Measurements from ENCODE around the gene PPP2R5E.
"Not testable (repeated sequence)": the region's sequence is repeated elsewhere in the genome, so short reads cannot be mapped to it uniquely, and the experiment has no call there.

PPP2R5E gene

GRCh38 chr14:63545431-63545830 lies 2.3 kb upstream of the PPP2R5E start:
- no peaks in the 10 kb centered on the region for H3K36me3 ChIP-seq (ENCODE audit: control insufficient read depth, insufficient read depth, low read length)
- peaks cover 5% of the 10 kb centered on the region for H3K4me1 ChIP-seq (ENCODE audit: control insufficient read depth, insufficient read depth, low read length)
- no peak overlapping the region for H3K4me3 ChIP-seq (ENCODE audit: low read length)
- H3K9me3 ChIP-seq (ENCODE audit: control insufficient read depth, low read length), result no peaks in the 10 kb centered on the region
- no peaks in the 10 kb centered on the region for H3K27me3 ChIP-seq (ENCODE audit: control insufficient read depth, insufficient read depth, low read length)
- no peak overlapping the region for H3K9ac ChIP-seq (ENCODE audit: low read length)

DNA sequence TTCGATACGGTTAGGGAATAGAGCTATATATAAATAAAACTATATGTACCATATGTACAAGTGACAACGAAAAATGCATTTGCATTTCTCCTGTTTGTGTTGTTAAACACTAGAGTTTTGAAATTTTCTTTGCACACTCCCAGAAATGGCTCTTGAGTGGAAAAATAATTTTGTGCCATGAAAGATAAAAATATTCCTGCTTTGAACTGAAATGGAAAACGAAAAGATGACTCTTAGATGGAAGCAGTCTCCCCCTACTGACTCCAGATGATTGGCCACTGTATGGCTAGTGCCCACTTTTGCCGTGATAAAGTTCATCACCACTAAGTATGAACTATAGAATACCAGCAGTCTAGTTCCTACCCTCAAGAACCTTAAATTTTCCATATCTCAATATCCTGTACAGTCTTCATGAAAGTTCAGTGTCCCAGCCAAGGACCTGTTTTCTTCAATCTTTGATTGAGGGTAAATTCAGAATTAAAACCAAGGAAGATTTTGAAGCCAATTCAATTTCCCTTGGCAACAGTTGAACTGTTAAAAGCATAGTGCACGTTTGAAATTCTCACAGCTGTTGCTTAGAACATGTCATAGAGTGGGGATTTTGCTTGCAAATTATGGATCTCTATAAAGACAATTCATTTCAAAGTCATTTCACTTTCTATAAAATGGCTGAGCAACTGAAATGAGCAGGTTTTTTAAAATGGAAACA lies 1.6 kb upstream of the PPP2R5E start:
- no peak overlapping the region for H3K9ac ChIP-seq (ENCODE audit: low read length)

DNA sequence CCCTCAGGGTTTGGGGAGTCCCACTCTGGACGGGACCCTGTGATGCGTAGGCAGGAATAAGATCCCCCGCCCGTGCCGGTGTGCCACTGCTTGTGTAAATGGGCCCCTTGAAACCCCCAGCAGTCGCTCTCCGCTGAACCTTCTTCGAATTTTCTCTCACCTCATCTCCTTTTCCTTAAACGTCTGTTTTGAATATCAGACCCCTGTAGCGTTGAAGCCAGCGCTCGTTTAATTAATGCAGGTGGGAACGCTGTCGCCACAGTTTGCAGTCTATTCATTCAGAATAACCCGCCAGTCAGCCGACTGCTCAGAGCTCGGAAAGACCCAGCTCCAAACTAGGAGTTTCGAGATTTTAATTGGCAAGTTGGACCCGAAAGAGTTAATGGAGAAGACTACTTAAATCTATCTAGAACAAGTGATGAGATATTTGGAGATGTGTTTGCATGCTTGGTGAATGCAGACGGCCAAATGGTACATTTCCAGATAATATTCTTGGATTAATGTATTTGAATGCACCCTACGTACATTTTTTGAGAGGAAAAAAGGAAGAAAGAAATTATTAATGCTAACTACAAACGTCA lies 739 bp upstream of the PPP2R5E start:
- H3K4me3 ChIP-seq (ENCODE audit: low read length), result peak overlapping the region; percentile 78
- H3K9me3 ChIP-seq (ENCODE audit: control insufficient read depth, low read length), result no peaks in the 10 kb centered on the region
- no peaks in the 10 kb centered on the region for H3K36me3 ChIP-seq (ENCODE audit: control insufficient read depth, insufficient read depth, low read length)
- H3K9ac ChIP-seq (ENCODE audit: low read length), result peak overlapping the region; percentile 90
- H3K27me3 ChIP-seq (ENCODE audit: control insufficient read depth, insufficient read depth, low read length), result no peaks in the 10 kb centered on the region
- peaks cover 5% of the 10 kb centered on the region for H3K4me1 ChIP-seq (ENCODE audit: control insufficient read depth, insufficient read depth, low read length)

More for the DNA sequence above, 1.6 kb upstream of the PPP2R5E start:
- Histone ChIP-seq H3K9me3 (ENCODE audit: control insufficient read depth, low read length) (no peaks in the 10 kb centered on the region), H3K4me3 (ENCODE audit: low read length) (no peak overlapping the region), H3K27me3 (ENCODE audit: control insufficient read depth, insufficient read depth, low read length) (no peaks in the 10 kb centered on the region), H3K36me3 (ENCODE audit: control insufficient read depth, insufficient read depth, low read length) (no peaks in the 10 kb centered on the region), H3K4me1 (ENCODE audit: control insufficient read depth, insufficient read depth, low read length) (peaks cover 5% of the 10 kb centered on the region)

- no peaks in the 10 kb centered on the region for H3K36me3 ChIP-seq (ENCODE audit: control insufficient read depth, insufficient read depth, low read length)
- H3K4me1 ChIP-seq (ENCODE audit: control insufficient read depth, insufficient read depth, low read length), result peaks cover 5% of the 10 kb centered on the region
- H3K9ac ChIP-seq (ENCODE audit: low read length), result peak overlapping the region; percentile 90
- H3K4me3 ChIP-seq (ENCODE audit: low read length), result peak overlapping the region; percentile 78
- no peaks in the 10 kb centered on the region for H3K9me3 ChIP-seq (ENCODE audit: control insufficient read depth, low read length)
- no peaks in the 10 kb centered on the region for H3K27me3 ChIP-seq (ENCODE audit: control insufficient read depth, insufficient read depth, low read length)
Measured at GRCh38 chr14:63542231-63542999, 762 bp downstream of the PPP2R5E start.

- H3K36me3 ChIP-seq (ENCODE audit: control insufficient read depth, insufficient read depth, low read length), result no peaks in the 10 kb centered on the region
- H3K4me3 ChIP-seq (ENCODE audit: low read length), result no peak overlapping the region
- H3K27me3 ChIP-seq (ENCODE audit: control insufficient read depth, insufficient read depth, low read length), result no peaks in the 10 kb centered on the region
- H3K4me1 ChIP-seq (ENCODE audit: control insufficient read depth, insufficient read depth, low read length), result no peaks in the 10 kb centered on the region
- H3K9me3 ChIP-seq (ENCODE audit: control insufficient read depth, low read length), result no peaks in the 10 kb centered on the region
- no peak overlapping the region for H3K9ac ChIP-seq (ENCODE audit: low read length)
Measured at GRCh38 chr14:63535918-63536317, 7.3 kb downstream of the PPP2R5E start.

DNA sequence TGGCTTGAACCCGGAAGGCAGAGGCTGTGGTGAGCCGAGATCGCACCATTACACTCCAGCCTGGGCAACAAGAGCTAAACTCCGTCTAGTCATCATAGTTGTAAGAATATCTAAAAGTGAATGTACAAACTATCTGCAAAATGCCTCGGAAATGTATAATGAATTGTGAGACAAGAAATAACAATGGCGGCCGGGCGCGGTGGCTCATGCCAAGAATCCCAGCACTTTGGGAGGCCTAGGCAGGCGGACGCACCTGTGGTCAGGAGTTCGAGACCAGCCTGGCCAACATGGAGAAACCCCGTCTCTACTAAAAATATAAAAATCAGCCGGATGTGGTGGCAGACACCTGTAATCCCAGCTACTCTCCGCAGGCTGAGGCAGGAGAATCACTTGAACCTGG lies 9.7 kb downstream of the PPP2R5E start:
- Histone ChIP-seq H3K4me1 (ENCODE audit: control insufficient read depth, insufficient read depth, low read length) (no peaks in the 10 kb centered on the region), H3K4me3 (ENCODE audit: low read length) (no peak overlapping the region), H3K36me3 (ENCODE audit: control insufficient read depth, insufficient read depth, low read length) (no peaks in the 10 kb centered on the region), H3K9me3 (ENCODE audit: control insufficient read depth, low read length) (no peaks in the 10 kb centered on the region), H3K27me3 (ENCODE audit: control insufficient read depth, insufficient read depth, low read length) (no peaks in the 10 kb centered on the region), H3K9ac (ENCODE audit: low read length) (no peak overlapping the region)

GRCh38 chr14:63524537-63525155 lies 18.5 kb downstream of the PPP2R5E start:
- Histone ChIP-seq H3K9ac (ENCODE audit: low read length) (no peak overlapping the region), H3K4me1 (ENCODE audit: control insufficient read depth, insufficient read depth, low read length) (peaks cover 13% of the 10 kb centered on the region), H3K9me3 (ENCODE audit: control insufficient read depth, low read length) (no peaks in the 10 kb centered on the region), H3K4me3 (ENCODE audit: low read length) (no peak overlapping the region), H3K36me3 (ENCODE audit: control insufficient read depth, insufficient read depth, low read length) (no peaks in the 10 kb centered on the region), H3K27me3 (ENCODE audit: control insufficient read depth, insufficient read depth, low read length) (no peaks in the 10 kb centered on the region)

- peaks cover 13% of the 10 kb centered on the region for H3K4me1 ChIP-seq (ENCODE audit: control insufficient read depth, insufficient read depth, low read length)
- no peak overlapping the region for H3K4me3 ChIP-seq (ENCODE audit: low read length)
- no peak overlapping the region for H3K9ac ChIP-seq (ENCODE audit: low read length)
- no peaks in the 10 kb centered on the region for H3K36me3 ChIP-seq (ENCODE audit: control insufficient read depth, insufficient read depth, low read length)
- H3K27me3 ChIP-seq (ENCODE audit: control insufficient read depth, insufficient read depth, low read length), result no peaks in the 10 kb centered on the region
- H3K9me3 ChIP-seq (ENCODE audit: control insufficient read depth, low read length), result no peaks in the 10 kb centered on the region
Measured at GRCh38 chr14:63523735-63524426, 19.3 kb downstream of the PPP2R5E start.

DNA sequence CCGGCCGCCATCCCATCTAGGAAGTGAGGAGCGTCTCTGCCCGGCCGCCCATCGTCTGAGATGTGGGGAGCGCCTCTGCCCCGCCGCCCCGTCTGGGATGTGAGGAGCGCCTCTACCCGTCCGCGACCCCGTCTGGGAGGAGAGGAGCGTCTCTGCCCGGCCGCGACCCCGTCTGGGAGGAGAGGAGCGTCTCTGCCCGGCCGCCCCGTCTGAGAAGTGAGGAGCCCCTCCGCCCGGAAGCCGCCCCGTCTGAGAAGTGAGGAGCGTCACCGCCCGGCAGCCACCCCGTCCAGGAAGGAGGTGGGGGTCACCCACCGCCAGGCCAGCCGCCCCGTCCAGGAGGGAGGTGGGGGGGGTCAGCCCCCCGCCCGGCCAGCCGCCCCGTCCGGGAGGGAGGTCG lies 20.7 kb downstream of the PPP2R5E start:
- H3K27me3 ChIP-seq (ENCODE audit: control insufficient read depth, insufficient read depth, low read length); H3K9ac ChIP-seq (ENCODE audit: low read length); H3K36me3 ChIP-seq (ENCODE audit: control insufficient read depth, insufficient read depth, low read length): not testable (repeated sequence)

GRCh38 chr14:63517354-63517753 lies 25.8 kb downstream of the PPP2R5E start:
- no peaks in the 10 kb centered on the region for H3K36me3 ChIP-seq (ENCODE audit: control insufficient read depth, insufficient read depth, low read length)
- H3K27me3 ChIP-seq (ENCODE audit: control insufficient read depth, insufficient read depth, low read length), result no peaks in the 10 kb centered on the region
- H3K9me3 ChIP-seq (ENCODE audit: control insufficient read depth, low read length), result no peaks in the 10 kb centered on the region
- H3K4me1 ChIP-seq (ENCODE audit: control insufficient read depth, insufficient read depth, low read length), result no peaks in the 10 kb centered on the region
- H3K9ac ChIP-seq (ENCODE audit: low read length), result no peak overlapping the region
- H3K4me3 ChIP-seq (ENCODE audit: low read length), result no peak overlapping the region

More for the DNA sequence above, 20.7 kb downstream of the PPP2R5E start:
- H3K9me3 ChIP-seq (ENCODE audit: control insufficient read depth, low read length); H3K4me3 ChIP-seq (ENCODE audit: low read length): not testable (repeated sequence)
- peaks cover 13% of the 10 kb centered on the region for H3K4me1 ChIP-seq (ENCODE audit: control insufficient read depth, insufficient read depth, low read length)

- no peak overlapping the region for H3K9ac ChIP-seq (ENCODE audit: low read length)
- no peak overlapping the region for H3K4me3 ChIP-seq (ENCODE audit: low read length)
- H3K36me3 ChIP-seq (ENCODE audit: control insufficient read depth, insufficient read depth, low read length), result no peaks in the 10 kb centered on the region
- H3K27me3 ChIP-seq (ENCODE audit: control insufficient read depth, insufficient read depth, low read length), result no peaks in the 10 kb centered on the region
- H3K4me1 ChIP-seq (ENCODE audit: control insufficient read depth, insufficient read depth, low read length), result no peaks in the 10 kb centered on the region
- no peaks in the 10 kb centered on the region for H3K9me3 ChIP-seq (ENCODE audit: control insufficient read depth, low read length)
Measured at GRCh38 chr14:63515240-63515639, 27.9 kb downstream of the PPP2R5E start.
